WTC11 (cell line): ENCODE measurements around the gene SOX6. TPM values are rescaled to one million over a fixed set of nuclear protein-coding genes. Genes with fewer than 3 reads are reported as not detected.

Experiments
- ATAC-seq: fragments of 200-7000 bp; cut with Tn5 transposase; 2 replicates; pipeline ENCODE4 v1.10.0; 2021; ENCODE audit warnings: mild to moderate bottlenecking, moderate library complexity
- CTCF ChIA-PET: fragments of 300-600 bp; sonication (Branson Sonifier 250); formaldehyde crosslinking; loops from one replicate; lab custom pipeline; 2021; ENCODE audit warnings: antibody characterized with exemption; lab: Charles Lee
- POLR2A ChIA-PET: fragments of 350-600 bp; sonication (Branson Sonifier 250); formaldehyde crosslinking; loops from one replicate; lab custom pipeline; 2021; ENCODE audit warnings: antibody characterized with exemption; lab: Charles Lee
- DNase-seq: peaks from one replicate; pipeline ENCODE4 v3.0.0; 2021; ENCODE audit warnings: low spot score
- H3K27ac Mint-ChIP-seq: 2 replicates; pipeline ENCODE4 v1.8.0; 2021; ENCODE audit warnings: mixed read lengths
- H3K27me3 Mint-ChIP-seq: 2 replicates; pipeline ENCODE4 v1.8.0; 2021; ENCODE audit warnings: low read depth, mild to moderate bottlenecking, moderate library complexity, mixed read lengths
- H3K36me3 Mint-ChIP-seq: 2 replicates; pipeline ENCODE4 v1.8.0; 2021; ENCODE audit warnings: mixed read lengths
- H3K4me1 Mint-ChIP-seq: 2 replicates; pipeline ENCODE4 v1.8.0; 2022; ENCODE audit warnings: mixed read lengths
- H3K4me3 Mint-ChIP-seq: 2 replicates; pipeline ENCODE4 v1.8.0; 2021; ENCODE audit warnings: mild to moderate bottlenecking, moderate library complexity, mixed read lengths
- H3K9me3 Mint-ChIP-seq: 2 replicates; pipeline ENCODE4 v1.8.0; 2021; ENCODE audit warnings: mixed read lengths
- CREM ChIP-seq: sonication (generic); formaldehyde crosslinking; IDR thresholded peaks from 2 replicates; pipeline ENCODE4 v1.8.1; 2022; ENCODE audit warnings: mild to moderate bottlenecking, missing genetic modification reagents, moderate library complexity
- ELF4 ChIP-seq: sonication (generic); formaldehyde crosslinking; IDR thresholded peaks from 2 replicates; pipeline ENCODE4 v1.8.1; 2022; ENCODE audit warnings: low read depth, mild to moderate bottlenecking, moderate library complexity, missing genetic modification reagents
- ETV6 ChIP-seq: sonication (generic); formaldehyde crosslinking; IDR thresholded peaks from 2 replicates; pipeline ENCODE4 v1.8.1; 2022; ENCODE audit warnings: mild to moderate bottlenecking, missing genetic modification reagents
- FOXP1 ChIP-seq: sonication (generic); formaldehyde crosslinking; IDR thresholded peaks from 2 replicates; pipeline ENCODE4 v1.8.0; 2022; ENCODE audit warnings: missing genetic modification reagents, mild to moderate bottlenecking, moderate library complexity, borderline replicate concordance
- HMGA2 ChIP-seq: fragments of 250-450 bp; sonication (Bioruptor Pico); IDR thresholded peaks from 2 replicates; pipeline ENCODE4 v1.4.0; 2021; ENCODE audit warnings: mild to moderate bottlenecking, moderate library complexity
- MYBL2 ChIP-seq: sonication (generic); formaldehyde crosslinking; IDR thresholded peaks from 2 replicates; pipeline ENCODE4 v1.8.1; 2023; ENCODE audit warnings: mild to moderate bottlenecking, moderate library complexity, missing genetic modification reagents
- NFATC4 ChIP-seq: fragments of 250-450 bp; sonication (Bioruptor Pico); IDR thresholded peaks from 2 replicates; pipeline ENCODE4 v1.9.0; 2021; ENCODE audit warnings: mild to moderate bottlenecking
- NFE2L1 ChIP-seq: sonication (generic); formaldehyde crosslinking; IDR thresholded peaks from 2 replicates; pipeline ENCODE4 v1.8.1; 2023; ENCODE audit warnings: missing genetic modification reagents
- NR1H2 ChIP-seq: sonication (generic); formaldehyde crosslinking; IDR thresholded peaks from 2 replicates; pipeline ENCODE4 v1.9.0; 2021; ENCODE audit warnings: mild to moderate bottlenecking, moderate library complexity, missing genetic modification reagents
- NR2C2 ChIP-seq: sonication (generic); formaldehyde crosslinking; IDR thresholded peaks from 2 replicates; pipeline ENCODE4 v1.8.0; 2022; ENCODE audit warnings: mild to moderate bottlenecking, missing genetic modification reagents
- RELA ChIP-seq: sonication (generic); formaldehyde crosslinking; IDR thresholded peaks from 2 replicates; pipeline ENCODE4 v1.8.1; 2022; ENCODE audit warnings: missing genetic modification reagents, mild to moderate bottlenecking, borderline replicate concordance
- SOX15 ChIP-seq: fragments of 250-450 bp; sonication (Bioruptor Pico); IDR thresholded peaks from 2 replicates; pipeline ENCODE4 v1.9.0; 2021; ENCODE audit warnings: mild to moderate bottlenecking
- TCF7 ChIP-seq: sonication (generic); formaldehyde crosslinking; IDR thresholded peaks from 2 replicates; pipeline ENCODE4 v1.8.0; 2022; ENCODE audit warnings: mild to moderate bottlenecking, low read depth, missing genetic modification reagents, moderate library complexity
- ZBTB21 ChIP-seq: sonication (generic); formaldehyde crosslinking; IDR thresholded peaks from 2 replicates; pipeline ENCODE4 v1.8.1; 2023; ENCODE audit warnings: mild to moderate bottlenecking, missing genetic modification reagents, borderline replicate concordance
- ZNF317 ChIP-seq: sonication (generic); formaldehyde crosslinking; IDR thresholded peaks from 2 replicates; pipeline ENCODE4 v1.8.1; 2023; ENCODE audit warnings: low read depth, mild to moderate bottlenecking, moderate library complexity, missing genetic modification reagents, borderline replicate concordance
- ZNF671 ChIP-seq: fragments of 250-450 bp; sonication (Bioruptor Pico); IDR thresholded peaks from 2 replicates; pipeline ENCODE4 v1.8.0; 2021; ENCODE audit warnings: mild to moderate bottlenecking
- total RNA-seq: library from RNA; stranded (reverse); gene quantifications from 3 replicates; pipeline ENCODE4 v1.2.3, GENCODE V29; 2021
- TF ChIP-seq, protein P1 (sequence below): sonication (generic); formaldehyde crosslinking; IDR thresholded peaks from 2 replicates; pipeline ENCODE4 v1.8.0; 2022; ENCODE audit warnings: mild to moderate bottlenecking, missing genetic modification reagents
- TF ChIP-seq, protein P2 (sequence below): fragments of 250-450 bp; sonication (Bioruptor Pico); conservative IDR thresholded peaks from 2 replicates; pipeline ENCODE4 v1.9.0; 2021; ENCODE audit warnings: mild to moderate bottlenecking
- TF ChIP-seq, protein P3 (sequence below): fragments of 250-450 bp; sonication (Bioruptor Pico); IDR thresholded peaks from 2 replicates; pipeline ENCODE4 v1.8.0; 2021; ENCODE audit warnings: mild to moderate bottlenecking
- TF ChIP-seq, protein P4 (sequence below): sonication (generic); formaldehyde crosslinking; conservative IDR thresholded peaks from 2 replicates; pipeline ENCODE4 v1.8.1; 2022; ENCODE audit warnings: mild to moderate bottlenecking, missing genetic modification reagents
- TF ChIP-seq, protein P5 (sequence below): sonication (generic); formaldehyde crosslinking; IDR thresholded peaks from 2 replicates; pipeline ENCODE4 v1.8.1; 2022; ENCODE audit warnings: mild to moderate bottlenecking, missing genetic modification reagents, moderate library complexity, borderline replicate concordance
- TF ChIP-seq, protein P6 (sequence below): fragments of 250-450 bp; sonication (Bioruptor Pico); IDR thresholded peaks from 2 replicates; pipeline ENCODE4 v1.9.0; 2021; ENCODE audit warnings: moderate library complexity, mild to moderate bottlenecking, inconsistent platforms, borderline replicate concordance
- TF ChIP-seq, protein P7 (sequence below): sonication (generic); formaldehyde crosslinking; IDR thresholded peaks from 2 replicates; pipeline ENCODE4 v1.8.0; 2022; ENCODE audit warnings: mild to moderate bottlenecking, missing genetic modification reagents
- TF ChIP-seq, protein P8 (sequence below): sonication (generic); formaldehyde crosslinking; IDR thresholded peaks from 2 replicates; pipeline ENCODE4 v1.8.1; 2023; ENCODE audit warnings: mild to moderate bottlenecking, moderate library complexity, missing genetic modification reagents
- TF ChIP-seq, protein P9 (sequence below): fragments of 250-450 bp; sonication (Bioruptor Pico); IDR thresholded peaks from 2 replicates; pipeline ENCODE4 v1.9.0; 2021; ENCODE audit warnings: mild to moderate bottlenecking

The SOX6 gene
- total RNA-seq, 1 experiment from 2014 or later: 0.13 TPM

DNA sequence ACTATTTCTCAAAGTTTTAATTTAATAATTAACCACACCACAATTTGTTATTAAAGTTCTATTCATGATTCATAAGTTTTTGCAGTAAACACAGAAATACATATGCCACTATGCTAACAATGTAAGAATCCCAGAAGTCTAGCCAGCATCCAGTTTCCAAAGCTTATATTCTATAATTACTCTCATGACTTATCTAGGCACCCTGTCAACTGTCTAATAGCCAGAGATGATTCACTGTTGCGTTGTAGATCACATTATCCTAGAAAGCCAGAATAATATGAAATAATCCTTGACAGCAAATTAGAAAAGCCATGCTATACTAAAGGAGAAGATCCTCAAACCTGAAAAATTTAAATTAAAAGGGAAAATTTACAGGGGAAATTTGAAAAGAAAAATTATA lies 141.0 kb downstream of the SOX6 start:
- TF ChIP-seq, protein P1, sequence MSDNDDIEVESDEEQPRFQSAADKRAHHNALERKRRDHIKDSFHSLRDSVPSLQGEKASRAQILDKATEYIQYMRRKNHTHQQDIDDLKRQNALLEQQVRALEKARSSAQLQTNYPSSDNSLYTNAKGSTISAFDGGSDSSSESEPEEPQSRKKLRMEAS (CRISPR knock-in tag): no peak
- TF ChIP-seq, protein P2, sequence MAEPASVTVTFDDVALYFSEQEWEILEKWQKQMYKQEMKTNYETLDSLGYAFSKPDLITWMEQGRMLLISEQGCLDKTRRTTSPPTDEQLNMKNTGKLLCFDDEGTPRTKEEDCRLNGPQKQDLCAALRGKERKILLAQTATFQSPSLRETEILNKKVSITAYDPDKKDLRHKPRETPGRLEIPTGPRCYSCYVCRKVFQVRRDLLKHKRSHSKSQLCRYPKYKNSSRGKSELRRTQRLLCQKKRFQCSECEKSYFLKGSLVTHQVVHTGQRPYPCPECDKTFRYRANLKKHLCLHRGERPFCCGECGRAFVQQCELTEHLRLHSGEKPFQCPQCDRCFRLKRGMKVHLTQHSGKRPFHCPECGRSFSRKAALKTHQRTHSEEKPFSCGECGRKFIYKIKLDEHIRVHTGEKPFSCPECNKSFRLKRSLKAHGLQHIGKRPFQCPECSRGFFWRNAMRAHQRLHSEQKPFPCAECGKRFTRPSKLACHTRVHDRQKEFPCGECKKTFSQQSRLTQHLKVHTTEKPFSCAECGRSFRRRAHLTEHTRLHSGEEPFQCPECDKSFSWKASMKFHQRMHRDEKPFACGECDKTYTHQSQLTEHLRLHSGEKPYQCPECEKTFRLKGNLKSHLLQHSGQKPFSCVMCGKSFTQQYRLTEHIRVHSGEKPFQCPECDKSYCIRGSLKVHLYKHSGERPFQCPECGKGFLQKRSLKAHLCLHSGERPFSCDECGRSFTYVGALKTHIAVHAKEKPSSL (CRISPR knock-in tag): no peak
- TF ChIP-seq MYBL2 (CRISPR knock-in tag) (no peak), RELA (no peak), NFE2L1 (CRISPR knock-in tag) (no peak), NFATC4 (CRISPR knock-in tag) (no peak), ETV6 (CRISPR knock-in tag) (no peak), HMGA2 (CRISPR knock-in tag) (no peak), NR1H2 (no peak), NR2C2 (CRISPR knock-in tag) (no peak), ZNF671 (no peak), ZBTB21 (no peak), TCF7 (CRISPR knock-in tag) (no peak), ZNF317 (no peak)
- TF ChIP-seq, protein P3, sequence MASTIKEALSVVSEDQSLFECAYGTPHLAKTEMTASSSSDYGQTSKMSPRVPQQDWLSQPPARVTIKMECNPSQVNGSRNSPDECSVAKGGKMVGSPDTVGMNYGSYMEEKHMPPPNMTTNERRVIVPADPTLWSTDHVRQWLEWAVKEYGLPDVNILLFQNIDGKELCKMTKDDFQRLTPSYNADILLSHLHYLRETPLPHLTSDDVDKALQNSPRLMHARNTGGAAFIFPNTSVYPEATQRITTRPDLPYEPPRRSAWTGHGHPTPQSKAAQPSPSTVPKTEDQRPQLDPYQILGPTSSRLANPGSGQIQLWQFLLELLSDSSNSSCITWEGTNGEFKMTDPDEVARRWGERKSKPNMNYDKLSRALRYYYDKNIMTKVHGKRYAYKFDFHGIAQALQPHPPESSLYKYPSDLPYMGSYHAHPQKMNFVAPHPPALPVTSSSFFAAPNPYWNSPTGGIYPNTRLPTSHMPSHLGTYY: no peak
- TF ChIP-seq, protein P4, sequence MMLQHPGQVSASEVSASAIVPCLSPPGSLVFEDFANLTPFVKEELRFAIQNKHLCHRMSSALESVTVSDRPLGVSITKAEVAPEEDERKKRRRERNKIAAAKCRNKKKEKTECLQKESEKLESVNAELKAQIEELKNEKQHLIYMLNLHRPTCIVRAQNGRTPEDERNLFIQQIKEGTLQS (CRISPR knock-in tag): no peak
- TF ChIP-seq, protein P5, sequence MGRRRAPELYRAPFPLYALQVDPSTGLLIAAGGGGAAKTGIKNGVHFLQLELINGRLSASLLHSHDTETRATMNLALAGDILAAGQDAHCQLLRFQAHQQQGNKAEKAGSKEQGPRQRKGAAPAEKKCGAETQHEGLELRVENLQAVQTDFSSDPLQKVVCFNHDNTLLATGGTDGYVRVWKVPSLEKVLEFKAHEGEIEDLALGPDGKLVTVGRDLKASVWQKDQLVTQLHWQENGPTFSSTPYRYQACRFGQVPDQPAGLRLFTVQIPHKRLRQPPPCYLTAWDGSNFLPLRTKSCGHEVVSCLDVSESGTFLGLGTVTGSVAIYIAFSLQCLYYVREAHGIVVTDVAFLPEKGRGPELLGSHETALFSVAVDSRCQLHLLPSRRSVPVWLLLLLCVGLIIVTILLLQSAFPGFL (CRISPR knock-in tag): no peak
- TF ChIP-seq, protein P6, sequence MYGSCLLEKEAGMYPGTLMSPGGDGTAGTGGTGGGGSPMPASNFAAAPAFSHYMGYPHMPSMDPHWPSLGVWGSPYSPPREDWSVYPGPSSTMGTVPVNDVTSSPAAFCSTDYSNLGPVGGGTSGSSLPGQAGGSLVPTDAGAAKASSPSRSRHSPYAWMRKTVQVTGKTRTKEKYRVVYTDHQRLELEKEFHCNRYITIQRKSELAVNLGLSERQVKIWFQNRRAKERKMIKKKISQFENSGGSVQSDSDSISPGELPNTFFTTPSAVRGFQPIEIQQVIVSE (CRISPR knock-in tag): no peak
- TF ChIP-seq, protein P7, sequence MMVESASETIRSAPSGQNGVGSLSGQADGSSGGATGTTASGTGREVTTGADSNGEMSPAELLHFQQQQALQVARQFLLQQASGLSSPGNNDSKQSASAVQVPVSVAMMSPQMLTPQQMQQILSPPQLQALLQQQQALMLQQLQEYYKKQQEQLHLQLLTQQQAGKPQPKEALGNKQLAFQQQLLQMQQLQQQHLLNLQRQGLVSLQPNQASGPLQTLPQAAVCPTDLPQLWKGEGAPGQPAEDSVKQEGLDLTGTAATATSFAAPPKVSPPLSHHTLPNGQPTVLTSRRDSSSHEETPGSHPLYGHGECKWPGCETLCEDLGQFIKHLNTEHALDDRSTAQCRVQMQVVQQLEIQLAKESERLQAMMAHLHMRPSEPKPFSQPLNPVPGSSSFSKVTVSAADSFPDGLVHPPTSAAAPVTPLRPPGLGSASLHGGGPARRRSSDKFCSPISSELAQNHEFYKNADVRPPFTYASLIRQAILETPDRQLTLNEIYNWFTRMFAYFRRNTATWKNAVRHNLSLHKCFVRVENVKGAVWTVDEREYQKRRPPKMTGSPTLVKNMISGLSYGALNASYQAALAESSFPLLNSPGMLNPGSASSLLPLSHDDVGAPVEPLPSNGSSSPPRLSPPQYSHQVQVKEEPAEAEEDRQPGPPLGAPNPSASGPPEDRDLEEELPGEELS (CRISPR knock-in tag): no peak
- CTCF ChIA-PET: no interaction called here
- Mint-ChIP-seq H3K36me3 (no peaks in the 10 kb centered on the region), H3K27ac (no peak overlapping the region), H3K4me3 (no peak overlapping the region), H3K9me3 (no peaks in the 10 kb centered on the region), H3K4me1 (peaks cover 2% of the 10 kb centered on the region; the same call in 1 of the 2 replicates), H3K27me3 (no peaks in the 10 kb centered on the region)
- ATAC-seq (no peak), DNase-seq (no peak)
- POLR2A ChIA-PET: no interaction called here

DNA sequence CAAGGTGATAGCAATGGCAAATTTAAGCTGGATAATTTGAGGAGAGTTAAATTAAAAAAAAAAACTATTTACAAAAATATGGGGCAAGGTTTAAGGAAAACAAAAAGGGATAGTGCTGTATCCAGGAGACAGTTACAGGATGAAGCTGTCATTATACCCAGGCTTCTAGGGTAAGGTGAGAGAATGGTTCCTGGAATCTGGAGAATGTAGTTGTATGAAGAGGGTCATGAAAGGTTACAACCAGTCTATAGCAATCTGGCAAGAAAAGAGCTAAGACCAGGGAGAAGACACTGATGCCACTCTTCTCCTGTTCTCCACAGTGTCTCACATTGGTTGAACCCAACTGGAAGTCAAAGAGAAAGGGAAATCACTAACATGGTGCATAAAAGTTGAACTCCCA lies 144.9 kb downstream of the SOX6 start:
- Mint-ChIP-seq H3K27me3 (no peaks in the 10 kb centered on the region), H3K9me3 (no peaks in the 10 kb centered on the region), H3K4me3 (no peak overlapping the region), H3K27ac (no peak overlapping the region), H3K4me1 (peaks cover 2% of the 10 kb centered on the region; the same call in 1 of the 2 replicates), H3K36me3 (no peaks in the 10 kb centered on the region)
- no peak for DNase-seq
- peak; percentile 74 for ATAC-seq
- CTCF ChIA-PET: no interaction called here
- POLR2A ChIA-PET: no interaction called here
- TF ChIP-seq FOXP1 (CRISPR knock-in tag) (no peak), NFE2L1 (CRISPR knock-in tag) (no peak), ELF4 (CRISPR knock-in tag) (no peak), NFATC4 (CRISPR knock-in tag) (no peak), ETV6 (CRISPR knock-in tag) (no peak), CREM (CRISPR knock-in tag) (no peak), SOX15 (CRISPR knock-in tag) (no peak), MYBL2 (CRISPR knock-in tag) (no peak)
- TF ChIP-seq, protein P8, sequence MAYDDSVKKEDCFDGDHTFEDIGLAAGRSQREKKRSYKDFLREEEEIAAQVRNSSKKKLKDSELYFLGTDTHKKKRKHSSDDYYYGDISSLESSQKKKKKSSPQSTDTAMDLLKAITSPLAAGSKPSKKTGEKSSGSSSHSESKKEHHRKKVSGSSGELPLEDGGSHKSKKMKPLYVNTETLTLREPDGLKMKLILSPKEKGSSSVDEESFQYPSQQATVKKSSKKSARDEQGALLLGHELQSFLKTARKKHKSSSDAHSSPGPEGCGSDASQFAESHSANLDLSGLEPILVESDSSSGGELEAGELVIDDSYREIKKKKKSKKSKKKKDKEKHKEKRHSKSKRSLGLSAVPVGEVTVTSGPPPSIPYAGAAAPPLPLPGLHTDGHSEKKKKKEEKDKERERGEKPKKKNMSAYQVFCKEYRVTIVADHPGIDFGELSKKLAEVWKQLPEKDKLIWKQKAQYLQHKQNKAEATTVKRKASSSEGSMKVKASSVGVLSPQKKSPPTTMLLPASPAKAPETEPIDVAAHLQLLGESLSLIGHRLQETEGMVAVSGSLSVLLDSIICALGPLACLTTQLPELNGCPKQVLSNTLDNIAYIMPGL (CRISPR knock-in tag): no peak
- TF ChIP-seq, protein P9, sequence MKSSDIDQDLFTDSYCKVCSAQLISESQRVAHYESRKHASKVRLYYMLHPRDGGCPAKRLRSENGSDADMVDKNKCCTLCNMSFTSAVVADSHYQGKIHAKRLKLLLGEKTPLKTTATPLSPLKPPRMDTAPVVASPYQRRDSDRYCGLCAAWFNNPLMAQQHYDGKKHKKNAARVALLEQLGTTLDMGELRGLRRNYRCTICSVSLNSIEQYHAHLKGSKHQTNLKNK: no peak
